Body of pancreas (tissue), 4 donors: ENCODE results near the gene SYP. TPM values are rescaled to one million over a fixed set of nuclear protein-coding genes. Genes with fewer than 3 reads are reported as not detected.
A peak's percentile ranks its signal among the peaks of the same experiment; 100 is the strongest.

Experiments
- ATAC-seq: fragments of 150-250 bp; one replicate; pipeline ENCODE4 v1.9.1; 2016
- DNase-seq, 4 donors: peaks; one replicate each; pipeline ENCODE4 v3.0.0-alpha.2; 2019
- H3K27ac ChIP-seq, 4 donors: fragments of 200-600 bp; sonication (generic); 1 replicate in 3 of 4; 2 replicates in 1 of 4; pipeline versions ENCODE4 v1.5.1 to v1.6.1; 2016 to 2019; ENCODE audit warnings: mild to moderate bottlenecking in 1 of 4, mixed read lengths in 1 of 4, moderate library complexity in 1 of 4
- H3K27me3 ChIP-seq, 2 donors: fragments of 200-600 bp; sonication (generic); one replicate each; pipeline ENCODE4 v1.6.0; 2016; ENCODE audit warnings: mild to moderate bottlenecking in 1 of 2
- H3K36me3 ChIP-seq, 2 donors: fragments of 200-600 bp; sonication (generic); replicated peaks in 1 of 2; 2 replicates each; pipeline ENCODE4 v1.5.1; 2016; ENCODE audit warnings: low read depth in 2 of 2; ENCODE audit not compliant: insufficient read depth in 1 of 2
- H3K4me1 ChIP-seq: fragments of 200-600 bp; sonication (generic); one replicate; pipeline ENCODE4 v1.6.0; 2016
- H3K4me3 ChIP-seq, 2 donors: fragments of 200-600 bp; sonication (generic); 1 replicate in 1 of 2; 2 replicates in 1 of 2; pipeline ENCODE4 v1.5.1; 2016 to 2019
- H3K9me3 ChIP-seq, 3 donors: fragments of 200-600 bp; sonication (generic); 1 replicate in 2 of 3; 2 replicates in 1 of 3; pipeline ENCODE4 v1.5.1; 2016
- CTCF ChIP-seq, 7 experiments: fragments of 450-650 bp in 4 of 7; fragments of 200-600 bp in 3 of 7; sonication (generic) in 3 of 7; IDR thresholded peaks; one replicate each; pipeline ENCODE4 v1.5.1; 2016 to 2019; ENCODE audit warnings: antibody characterized with exemption in 7 of 7
- POLR2A ChIP-seq, 3 donors: fragments of 450-650 bp; IDR thresholded peaks; one replicate each; pipeline ENCODE4 v1.6.1; 2016; ENCODE audit warnings: antibody characterized with exemption in 3 of 3, mild to moderate bottlenecking in 2 of 3
- WGBS, 2 donors: methylation state at CpG; one replicate each; pipeline ENCODE4 v1.1.5; 2017; 5-methylcytosine and 5-hydroxymethylcytosine counted together
- intact Hi-C: fragments of 100-400 bp; cut with DNase I; formaldehyde crosslinking; loops from one replicate; pipeline ENCODE4 v1.15.1; 2023
- total RNA-seq, 2 donors: library from RNA; depleted of rRNA; stranded (reverse); fragments of >200 nt; gene quantifications; one replicate each; pipeline ENCODE4 v1.1.0, GENCODE V29; 2016

The SYP gene
- total RNA-seq, 2 donors from 2014 or later, result 5.4 to 6.6 TPM

DNA sequence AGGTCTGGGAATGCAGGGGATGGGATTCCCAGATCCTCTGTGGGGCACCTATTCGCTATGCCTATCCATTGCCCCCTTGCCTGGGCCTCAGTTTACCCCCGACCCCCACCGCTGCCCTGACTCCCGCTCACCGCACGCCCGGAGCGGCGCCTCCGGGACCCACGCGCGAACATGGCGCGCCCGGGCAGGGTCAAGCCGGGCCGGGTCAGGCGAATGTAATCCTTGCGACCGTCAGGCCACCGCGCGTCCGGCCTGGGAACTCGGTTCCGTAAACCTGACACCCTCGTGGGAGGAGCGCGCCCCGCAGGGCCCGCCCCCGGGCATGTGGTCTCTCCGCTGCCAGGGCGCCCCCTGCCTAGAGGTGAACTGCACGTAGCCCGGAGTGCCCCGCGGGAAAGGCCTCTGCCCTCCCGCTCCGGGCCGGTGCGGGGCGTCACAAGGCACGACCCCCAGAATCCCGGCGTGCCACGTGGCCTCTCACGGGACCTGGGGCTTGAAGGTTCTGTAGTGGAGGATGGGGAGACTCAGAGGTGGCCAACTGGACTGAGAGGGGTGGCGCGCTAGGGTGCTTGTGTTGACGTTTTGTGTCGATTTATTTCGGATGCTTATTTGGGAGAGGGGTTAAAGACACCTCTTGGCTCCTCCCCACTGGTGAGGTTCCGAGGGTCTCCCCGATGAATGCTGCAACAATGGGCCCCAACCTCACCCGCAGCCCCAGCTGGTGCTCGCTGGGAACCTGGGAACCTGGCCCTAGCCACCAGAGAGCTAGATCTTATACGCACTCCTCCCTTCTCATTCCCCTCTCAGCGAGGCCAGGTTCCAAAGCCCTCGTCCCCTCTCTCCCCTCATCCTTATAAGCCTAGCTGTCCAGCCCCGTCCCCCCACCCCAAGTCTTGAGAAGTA, 13.6 kb downstream of the SYP start, which contains the start of gene PRICKLE3:
PRICKLE3 (minus strand) TSS at position 249 of the 903 bp plus-strand sequence; CDS start at position 173, 76 bp downstream.
- Histone ChIP-seq H3K9me3 (no peaks in the 10 kb centered on the region), H3K27ac (peak within 1 kb of the TSS; percentile 45 to 84 (median 70)), H3K4me3 (peak within 1 kb of the TSS in 1 of 2 donors; percentile 41), H3K4me1 (peaks cover 16% of the 10 kb centered on the region), H3K36me3 (no peaks in the 10 kb centered on the region), H3K27me3 (no peaks in the 10 kb centered on the region)
- TF ChIP-seq POLR2A (IDR thresholded peaks at IDR 0.05) (peak; percentile 47 to 73 (median 68)), CTCF (IDR thresholded peaks at IDR 0.05) (peak in 3 of 7 experiments; percentile 37 to 61 (median 46))
- intact Hi-C loops, result no loop called here
- DNase-seq (peak; percentile 84 to 92 (median 88)), ATAC-seq (peak; percentile 27)
- 34 to 37% methylated on average over 12 to 19 of the region's 62 CpGs for WGBS, 2 donors

DNA sequence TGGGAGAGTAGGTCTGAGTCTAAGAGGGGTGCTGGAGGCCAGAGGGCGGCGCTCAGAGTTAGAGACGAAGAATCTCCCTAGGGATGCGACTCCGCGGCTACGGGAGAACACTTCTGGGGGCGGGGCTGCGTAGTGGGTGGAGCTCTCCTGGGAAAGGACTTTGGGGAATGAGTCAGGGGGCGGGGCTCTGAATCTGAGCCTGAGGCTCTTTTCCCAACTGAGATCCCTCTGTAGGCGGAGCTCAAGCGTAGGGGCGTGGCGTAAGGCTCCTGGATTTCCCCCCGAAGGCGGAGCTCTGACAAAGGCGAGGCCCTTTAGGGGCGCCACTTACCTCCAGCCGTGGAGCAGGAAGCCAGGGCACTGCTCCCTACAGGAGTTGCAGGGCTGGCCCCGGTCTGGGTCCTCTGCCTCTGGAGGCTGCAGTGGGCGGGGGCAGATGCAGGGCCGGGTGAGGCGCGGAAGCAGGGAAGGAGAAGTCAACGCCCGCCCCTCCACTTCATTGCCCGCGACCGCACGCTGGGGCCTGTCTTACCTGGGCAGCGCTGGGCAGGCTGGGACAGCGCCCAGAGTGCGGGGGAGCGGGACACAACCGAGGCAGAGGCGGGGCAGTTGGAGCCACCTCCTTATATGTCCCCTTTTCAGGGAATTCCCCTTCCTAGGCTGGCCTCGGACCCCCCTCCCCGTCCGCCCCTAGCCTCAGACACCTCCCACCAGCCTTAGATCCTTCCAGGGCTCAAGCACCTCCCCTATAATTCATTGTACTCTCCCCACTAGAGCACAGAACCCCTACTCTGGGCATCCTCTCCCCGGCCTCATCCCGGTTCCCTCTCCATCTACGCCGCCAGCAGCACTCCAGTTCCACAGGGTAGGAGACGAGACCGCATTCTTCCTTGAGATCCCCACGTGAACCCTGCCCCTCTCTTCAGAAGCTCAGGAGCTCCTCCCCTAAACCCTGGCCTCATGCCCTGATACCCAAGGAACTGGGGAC, 15.4 kb downstream of the SYP start:
- Histone ChIP-seq H3K4me3 (no peak overlapping the region), H3K36me3 (no peaks in the 10 kb centered on the region), H3K27ac (peak overlapping the region; percentile 39 to 79 (median 64)), H3K4me1 (peaks cover 16% of the 10 kb centered on the region), H3K27me3 (no peaks in the 10 kb centered on the region), H3K9me3 (no peaks in the 10 kb centered on the region)
- ATAC-seq (peak; percentile 84), DNase-seq (peak; percentile 91 to 95 (median 94))
- TF ChIP-seq CTCF (IDR thresholded peaks at IDR 0.05) (peak in 1 of 7 experiments; percentile 6), POLR2A (IDR thresholded peaks at IDR 0.05) (peak; percentile 54 to 83 (median 74))
- intact Hi-C loops, result no loop called here
- 19 to 36% methylated on average over 7 to 33 of the region's 46 CpGs for whole genome bisulfite sequencing, 2 donors

DNA sequence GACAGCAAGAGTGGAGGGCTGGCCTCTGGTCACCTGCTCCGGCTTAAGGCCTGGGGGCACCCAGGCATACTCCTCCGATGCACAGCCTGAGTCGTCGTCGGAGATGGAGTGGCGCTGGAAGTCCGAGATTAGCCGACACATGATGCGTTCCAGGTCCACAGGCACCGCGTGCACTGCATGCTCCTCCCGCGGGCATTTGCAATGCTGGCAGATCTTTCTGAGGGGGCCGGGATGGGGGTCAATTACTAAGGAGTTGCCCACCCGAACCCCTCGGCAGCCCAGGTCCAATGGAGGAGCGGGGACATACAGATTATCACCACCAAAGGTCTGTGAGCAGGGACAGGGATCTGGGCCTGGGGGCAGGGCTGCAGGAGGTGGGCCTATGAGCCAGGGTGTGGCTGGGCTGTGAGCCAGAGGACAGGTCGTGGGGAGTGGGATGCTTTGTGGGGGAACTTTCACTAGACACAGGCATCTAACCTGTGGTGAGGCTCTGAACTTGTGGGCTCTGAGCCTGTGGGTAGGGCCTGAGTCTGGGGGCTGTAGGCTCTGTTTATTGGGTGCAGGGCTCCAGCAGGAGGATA, 16.2 kb downstream of the SYP start:
- Histone ChIP-seq H3K27ac (peak overlapping the region in 3 of 4 donors; percentile 51 to 79 (median 77)), H3K4me1 (peaks cover 16% of the 10 kb centered on the region), H3K9me3 (no peaks in the 10 kb centered on the region), H3K27me3 (no peaks in the 10 kb centered on the region), H3K36me3 (no peaks in the 10 kb centered on the region), H3K4me3 (no peak overlapping the region)
- WGBS, 2 donors, result 88% methylated on average over 18 of the region's 18 CpGs; no CpG with 5 or more reads in 1 of the 2 donors
- DNase-seq, result no peak
- ATAC-seq, result no peak
- intact Hi-C loops, result no loop called here
- TF ChIP-seq CTCF (IDR thresholded peaks at IDR 0.05) (no peak), POLR2A (IDR thresholded peaks at IDR 0.05) (no peak)

GRCh38 chrX:49179358-49179757, 20.6 kb downstream of the SYP start:
- intact Hi-C loops, result no loop called here
- H3K9me3 ChIP-seq, result no peaks in the 10 kb centered on the region
- H3K4me3 ChIP-seq, result no peak overlapping the region
- TF ChIP-seq POLR2A (IDR thresholded peaks at IDR 0.05) (no peak), CTCF (IDR thresholded peaks at IDR 0.05) (no peak)
- peaks cover 4% of the 10 kb centered on the region for H3K4me1 ChIP-seq
- H3K27me3 ChIP-seq, result no peaks in the 10 kb centered on the region
- ATAC-seq (no peak), DNase-seq (peak in 2 of 4 donors; percentile 39 to 49)
- no peaks in the 10 kb centered on the region for H3K36me3 ChIP-seq
- H3K27ac ChIP-seq, result peak overlapping the region in 2 of 4 donors; percentile 12 to 45
- 63 to 86% methylated on average over 1 to 2 of the region's 2 CpGs for WGBS, 2 donors
